ACC112 (cell line): ENCODE data around the gene UHRF1.

ENCODE experiments used
- H2AFZ ChIP-seq: fragments of 200-600 bp; sonication (generic); one replicate; pipeline ENCODE4 v1.6.0; 2017; ENCODE audit warnings: antibody characterized with exemption, low read length; ENCODE audit not compliant: unreplicated experiment
- H3K27ac ChIP-seq: fragments of 200-600 bp; sonication (generic); 2 replicates; pipeline ENCODE4 v1.5.1; 2014; ENCODE audit warnings: low read depth, mild to moderate bottlenecking, antibody characterized with exemption, low read length, moderate library complexity
- H3K27me3 ChIP-seq: fragments of 200-600 bp; sonication (generic); 2 replicates; pipeline ENCODE4 v1.6.1; 2014; ENCODE audit warnings: mild to moderate bottlenecking, antibody characterized with exemption, low read length, moderate library complexity, mixed read lengths; ENCODE audit not compliant: insufficient read depth
- H3K36me3 ChIP-seq: fragments of 200-600 bp; sonication (generic); 2 replicates; pipeline ENCODE4 v1.6.1; 2016; ENCODE audit warnings: mild to moderate bottlenecking, antibody characterized with exemption, low read length, moderate library complexity, mixed read lengths; ENCODE audit not compliant: insufficient read depth
- H3K4me1 ChIP-seq: fragments of 200-600 bp; sonication (generic); one replicate; pipeline ENCODE4 v1.6.1; 2016; ENCODE audit warnings: low read length, mixed read lengths; ENCODE audit not compliant: insufficient read depth, unreplicated experiment, control insufficient read depth
- H3K4me3 ChIP-seq: fragments of 200-600 bp; sonication (generic); 2 replicates; pipeline ENCODE4 v1.5.1; 2014; ENCODE audit warnings: mild to moderate bottlenecking, low read depth, low read length
- H3K79me2 ChIP-seq: fragments of 200-600 bp; sonication (generic); one replicate; pipeline ENCODE4 v1.6.0; 2016; ENCODE audit warnings: low read length; ENCODE audit not compliant: control insufficient read depth, unreplicated experiment, insufficient read depth

UHRF1 gene

GRCh38 chr19:4991538-4991937, 82.2 kb downstream of the UHRF1 start:
- Histone ChIP-seq H3K4me1 (peaks cover 12% of the 10 kb centered on the region), H3K27me3 (no peaks in the 10 kb centered on the region), H2AFZ (no peak overlapping the region), H3K4me3 (no peak overlapping the region), H3K27ac (no peak overlapping the region), H3K79me2 (peaks cover 54% of the 10 kb centered on the region), H3K36me3 (no peaks in the 10 kb centered on the region)

- Histone ChIP-seq H3K27me3 (no peaks in the 10 kb centered on the region), H3K27ac (no peak overlapping the region), H3K79me2 (peaks cover 50% of the 10 kb centered on the region), H3K4me3 (no peak overlapping the region), H2AFZ (no peak overlapping the region), H3K4me1 (peaks cover 12% of the 10 kb centered on the region), H3K36me3 (no peaks in the 10 kb centered on the region)
Measured at GRCh38 chr19:4991996-4992698, 82.8 kb downstream of the UHRF1 start.

GRCh38 chr19:4993683-4994082, 84.4 kb downstream of the UHRF1 start:
- H3K4me3 ChIP-seq, result no peak overlapping the region
- no peak overlapping the region for H3K27ac ChIP-seq
- no peaks in the 10 kb centered on the region for H3K36me3 ChIP-seq
- peaks cover 44% of the 10 kb centered on the region for H3K79me2 ChIP-seq
- H3K27me3 ChIP-seq, result no peaks in the 10 kb centered on the region
- peaks cover 3% of the 10 kb centered on the region for H3K4me1 ChIP-seq
- H2AFZ ChIP-seq, result no peak overlapping the region

GRCh38 chr19:4996701-4997100, 87.4 kb downstream of the UHRF1 start:
- no peaks in the 10 kb centered on the region for H3K27me3 ChIP-seq
- H3K36me3 ChIP-seq, result no peaks in the 10 kb centered on the region
- H3K79me2 ChIP-seq, result peaks cover 26% of the 10 kb centered on the region
- H3K27ac ChIP-seq, result no peak overlapping the region
- H2AFZ ChIP-seq, result no peak overlapping the region
- peaks cover 5% of the 10 kb centered on the region for H3K4me1 ChIP-seq
- no peak overlapping the region for H3K4me3 ChIP-seq

GRCh38 chr19:4997297-4997696, 88.0 kb downstream of the UHRF1 start:
- Histone ChIP-seq H3K4me1 (peaks cover 9% of the 10 kb centered on the region), H3K4me3 (no peak overlapping the region), H3K27ac (no peak overlapping the region), H3K79me2 (peaks cover 21% of the 10 kb centered on the region), H3K36me3 (no peaks in the 10 kb centered on the region), H3K27me3 (no peaks in the 10 kb centered on the region), H2AFZ (no peak overlapping the region)

GRCh38 chr19:5000120-5000611, 90.9 kb downstream of the UHRF1 start:
- Histone ChIP-seq H3K27me3 (no peaks in the 10 kb centered on the region), H3K4me3 (no peak overlapping the region), H2AFZ (no peak overlapping the region), H3K27ac (no peak overlapping the region), H3K4me1 (peaks cover 15% of the 10 kb centered on the region), H3K36me3 (no peaks in the 10 kb centered on the region), H3K79me2 (peaks cover 32% of the 10 kb centered on the region)

- Histone ChIP-seq H3K36me3 (no peaks in the 10 kb centered on the region), H3K4me1 (peaks cover 15% of the 10 kb centered on the region), H3K27me3 (no peaks in the 10 kb centered on the region), H3K4me3 (no peak overlapping the region), H3K79me2 (peaks cover 39% of the 10 kb centered on the region), H2AFZ (no peak overlapping the region), H3K27ac (peak overlapping the region; percentile 82)
Measured at GRCh38 chr19:5001615-5002014, 92.3 kb downstream of the UHRF1 start.

- peak overlapping the region; percentile 57; the same call in 1 of the 2 replicates for H3K4me3 ChIP-seq
- peaks cover 39% of the 10 kb centered on the region for H3K79me2 ChIP-seq
- no peaks in the 10 kb centered on the region for H3K36me3 ChIP-seq
- no peaks in the 10 kb centered on the region for H3K27me3 ChIP-seq
- no peak overlapping the region for H2AFZ ChIP-seq
- H3K4me1 ChIP-seq, result peaks cover 15% of the 10 kb centered on the region
- peak overlapping the region; percentile 82 for H3K27ac ChIP-seq
Measured at GRCh38 chr19:5002143-5002542, 92.8 kb downstream of the UHRF1 start.

GRCh38 chr19:5003781-5004180, 94.5 kb downstream of the UHRF1 start:
- H2AFZ ChIP-seq, result no peak overlapping the region
- no peak overlapping the region for H3K4me3 ChIP-seq
- peaks cover 41% of the 10 kb centered on the region for H3K79me2 ChIP-seq
- no peaks in the 10 kb centered on the region for H3K36me3 ChIP-seq
- no peak overlapping the region for H3K27ac ChIP-seq
- no peaks in the 10 kb centered on the region for H3K27me3 ChIP-seq
- peaks cover 15% of the 10 kb centered on the region for H3K4me1 ChIP-seq

- H3K27ac ChIP-seq, result no peak overlapping the region
- no peaks in the 10 kb centered on the region for H3K27me3 ChIP-seq
- H3K4me3 ChIP-seq, result no peak overlapping the region
- H3K79me2 ChIP-seq, result peaks cover 40% of the 10 kb centered on the region
- peaks cover 15% of the 10 kb centered on the region for H3K4me1 ChIP-seq
- H2AFZ ChIP-seq, result no peak overlapping the region
- H3K36me3 ChIP-seq, result no peaks in the 10 kb centered on the region
Measured at GRCh38 chr19:5005096-5005495, 95.8 kb downstream of the UHRF1 start.

GRCh38 chr19:5006201-5006600, 96.9 kb downstream of the UHRF1 start:
- H2AFZ ChIP-seq, result no peak overlapping the region
- no peak overlapping the region for H3K27ac ChIP-seq
- H3K4me1 ChIP-seq, result peaks cover 15% of the 10 kb centered on the region
- H3K27me3 ChIP-seq, result no peaks in the 10 kb centered on the region
- no peak overlapping the region for H3K4me3 ChIP-seq
- peaks cover 46% of the 10 kb centered on the region for H3K79me2 ChIP-seq
- H3K36me3 ChIP-seq, result no peaks in the 10 kb centered on the region
